HepG2 (cell line): ENCODE results near the gene SNPH. TPM values are rescaled to one million over a fixed set of nuclear protein-coding genes. Genes with fewer than 3 reads are reported as not detected.

Experiments
- ATAC-seq: fragments of 200-7000 bp; cut with Tn5 transposase; 3 replicates; pipeline ENCODE4 v1.9.1; 2020; ENCODE audit warnings: mild to moderate bottlenecking, moderate library complexity
- BruUV-seq: library from RNA; stranded (reverse); fragments of 400-500 nt; replicated peaks from 2 replicates; lab custom pipeline; 2021; lab: Mats Ljungman, UMichigan
- CTCF ChIA-PET: fragments of 300-600 bp; formaldehyde crosslinking; extraction: SDS; loops from one replicate; lab custom pipeline; 2021; ENCODE audit warnings: low total read pairs, inconsistent platforms, low intra/inter-chr PET ratio; lab: Yijun Ruan, JAX
- POLR2A ChIA-PET: fragments of 350-600 bp; sonication (Branson Sonifier 250); formaldehyde crosslinking; loops from one replicate; lab custom pipeline; 2020; ENCODE audit warnings: antibody characterized with exemption, inconsistent platforms; lab: Yijun Ruan, JAX
- DNase-seq: peaks from one replicate; pipeline ENCODE4 v3.0.0-alpha.2; 2015; ENCODE audit warnings: low spot score
- FAIRE-seq: peaks from 3 replicates; lab custom pipeline; 2011; peaks lifted over from hg19 to GRCh38; lab: Jason Lieb, UNC
- H2AFZ ChIP-seq: one replicate; pipeline ENCODE4 v1.6.1; 2011; ENCODE audit warnings: low read length, inconsistent platforms
- H3K27ac ChIP-seq: fragments of 300-600 bp; 3 replicates; pipeline ENCODE4 v1.8.0; 2011; ENCODE audit warnings: mixed run types, mild to moderate bottlenecking, mixed read lengths, low read length, inconsistent platforms; ENCODE audit not compliant: insufficient read depth; ENCODE audit errors: extremely low read length
- H3K27me3 ChIP-seq, 2 experiments: fragments of 200-600 bp in 1 of 2; 2 replicates in 1 of 2; 3 replicates in 1 of 2; pipeline versions ENCODE4 v1.6.0 to v1.8.0; 2011; ENCODE audit warnings: low read length in 2 of 2, mild to moderate bottlenecking in 2 of 2, moderate library complexity in 2 of 2, inconsistent platforms in 1 of 2; ENCODE audit not compliant: insufficient read depth in 2 of 2, control insufficient read depth in 1 of 2
- H3K36me3 ChIP-seq, 2 experiments: fragments of 200-600 bp in 1 of 2; replicated peaks in 1 of 2; 2 replicates in 1 of 2; 3 replicates in 1 of 2; pipeline versions ENCODE4 v1.5.1 to v1.8.0; 2011; ENCODE audit warnings: low read length in 2 of 2, inconsistent platforms in 1 of 2; ENCODE audit not compliant: insufficient read depth in 2 of 2, control insufficient read depth in 1 of 2
- H3K4me1 ChIP-seq: 2 replicates; pipeline ENCODE4 v1.5.1; 2012; ENCODE audit warnings: low read length, inconsistent platforms; ENCODE audit not compliant: insufficient read depth
- H3K4me2 ChIP-seq: 2 replicates; pipeline ENCODE4 v1.6.0; 2011; ENCODE audit warnings: low read depth, low read length, inconsistent platforms
- H3K4me3 ChIP-seq, 3 experiments: fragments of 200-600 bp in 1 of 3; sonication (generic), shearing (Covaris generic) in 1 of 3; replicated peaks in 1 of 3; 2 replicates each; pipeline ENCODE4 v1.5.1; 2011 to 2016; ENCODE audit warnings: low read length in 3 of 3, inconsistent platforms in 2 of 3, low read depth in 2 of 3, mild to moderate bottlenecking in 2 of 3, control low read depth in 1 of 3, mixed read lengths in 1 of 3; ENCODE audit not compliant: insufficient read depth in 1 of 3
- H3K79me2 ChIP-seq: one replicate; pipeline ENCODE4 v1.6.1; 2011; ENCODE audit warnings: low read length, inconsistent platforms; ENCODE audit not compliant: insufficient read depth
- H3K9ac ChIP-seq: 2 replicates; pipeline ENCODE4 v1.6.0; 2011; ENCODE audit warnings: mild to moderate bottlenecking, low read depth, low read length, inconsistent platforms; ENCODE audit not compliant: insufficient read depth
- H3K9me3 ChIP-seq: 2 replicates; pipeline ENCODE4 v1.5.1; 2012; ENCODE audit warnings: mild to moderate bottlenecking, low read length
- H4K20me1 ChIP-seq: 2 replicates; pipeline ENCODE4 v1.6.0; 2011; ENCODE audit warnings: inconsistent platforms, mild to moderate bottlenecking, low read length, moderate library complexity; ENCODE audit not compliant: insufficient read depth
- AGO1 ChIP-seq: fragments of 200-400 bp; formaldehyde crosslinking; IDR thresholded peaks from 2 replicates; pipeline ENCODE4 v1.6.1; 2017; ENCODE audit warnings: mild to moderate bottlenecking, low read depth, low read length, moderate library complexity; ENCODE audit not compliant: poor library complexity, severe bottlenecking
- FOSL2 ChIP-seq: sonication (generic); formaldehyde crosslinking; IDR thresholded peaks from 2 replicates; pipeline ENCODE4 v1.4.0; 2020; ENCODE audit warnings: missing genetic modification reagents
- HDAC2 ChIP-seq: sonication (generic); formaldehyde crosslinking; IDR thresholded peaks from 2 replicates; pipeline ENCODE4 v1.4.0; 2020; ENCODE audit warnings: missing genetic modification reagents
- MTA1 ChIP-seq: sonication (generic); formaldehyde crosslinking; IDR thresholded peaks from 2 replicates; pipeline ENCODE4 v1.4.0; 2020; ENCODE audit warnings: missing genetic modification reagents, mild to moderate bottlenecking, borderline replicate concordance
- PAX8 ChIP-seq: sonication (generic); formaldehyde crosslinking; IDR thresholded peaks from 2 replicates; pipeline ENCODE4 v1.8.0; 2022; ENCODE audit warnings: mild to moderate bottlenecking, missing genetic modification reagents, borderline replicate concordance
- TMF1 ChIP-seq: sonication (generic); formaldehyde crosslinking; IDR thresholded peaks from 2 replicates; pipeline ENCODE4 v1.8.1; 2022; ENCODE audit warnings: low read depth, missing genetic modification reagents
- TSC22D2 ChIP-seq: sonication (generic); formaldehyde crosslinking; IDR thresholded peaks from 2 replicates; pipeline ENCODE4 v1.5.1; 2020; ENCODE audit warnings: missing genetic modification reagents, mild to moderate bottlenecking, borderline replicate concordance
- ZEB1 ChIP-seq: IDR thresholded peaks from 2 replicates; pipeline ENCODE4 v1.6.1; 2012; ENCODE audit warnings: mild to moderate bottlenecking, low read depth, inconsistent platforms; ENCODE audit not compliant: insufficient replicate concordance
- ZKSCAN1 ChIP-seq: fragments of 150-350 bp; IDR thresholded peaks from 2 replicates; pipeline ENCODE4 v1.6.1; 2014; ENCODE audit warnings: low read length
- ZNF12 ChIP-seq: sonication (generic); formaldehyde crosslinking; IDR thresholded peaks from 2 replicates; pipeline ENCODE4 v1.5.0; 2020; ENCODE audit warnings: missing genetic modification reagents
- ZNF143 ChIP-seq: sonication (generic); formaldehyde crosslinking; IDR thresholded peaks from 2 replicates; pipeline ENCODE4 v1.4.0; 2020; ENCODE audit warnings: missing genetic modification reagents
- ZNF234 ChIP-seq: sonication (generic); formaldehyde crosslinking; conservative IDR thresholded peaks from 2 replicates; pipeline ENCODE4 v1.5.1; 2020; ENCODE audit warnings: mild to moderate bottlenecking, missing genetic modification reagents
- ZNF432 ChIP-seq: sonication (generic); formaldehyde crosslinking; IDR thresholded peaks from 2 replicates; pipeline ENCODE4 v1.5.0; 2020; ENCODE audit warnings: missing genetic modification reagents, mild to moderate bottlenecking, borderline replicate concordance
- ZSCAN20 ChIP-seq: sonication (generic); formaldehyde crosslinking; IDR thresholded peaks from 2 replicates; pipeline ENCODE4 v1.4.0; 2020; ENCODE audit warnings: missing genetic modification reagents, mild to moderate bottlenecking, borderline replicate concordance
- WGBS: methylation state at CpG from one replicate; pipeline ENCODE4 v1.1.6; 2017; ENCODE audit warnings: low lambda C conversion rate; 5-methylcytosine and 5-hydroxymethylcytosine counted together
- in situ Hi-C: cut with HindIII; loops from 2 replicates; pipeline ENCODE4 v1.10.0; 2017; ENCODE audit warnings: low pct_unique_long_range_greater_than_20kb; ENCODE audit not compliant: extremely low pct_ligation_motif_present
- intact Hi-C: fragments of 100-400 bp; cut with micrococcal nuclease; formaldehyde crosslinking; loops from one replicate; pipeline ENCODE4 v1.10.0; 2022; ENCODE audit not compliant: unreplicated experiment
- polyA plus RNA-seq, 8 experiments: library from polyadenylated mRNA; depleted of rRNA in 3 of 8; stranded (reverse) in 7 of 8; unstranded in 1 of 8; fragments of >200 nt; fragmentation: Illumina TruSeq in 4 of 8; extraction: Trizol in 4 of 8; gene quantifications; 2 replicates each; pipeline versions ENCODE4 v1.2.1 to v1.2.3, GENCODE V29; 2011 to 2016; ENCODE audit warnings: low read depth in 4 of 8, missing spikeins in 1 of 8, mixed read lengths in 1 of 8; ENCODE audit not compliant: insufficient read depth in 1 of 8
- total RNA-seq, 5 experiments: library from RNA; depleted of rRNA; stranded (reverse); fragments of >200 nt; fragmentation: Illumina TruSeq; extraction: Trizol; gene quantifications; 2 replicates each; pipeline ENCODE4 v1.2.3, GENCODE V29; 2016; ENCODE audit warnings: low read depth in 1 of 5
- TF ChIP-seq, protein P1 (sequence below), 2 experiments: fragments of 450-650 bp in 1 of 2; sonication (generic) in 1 of 2; formaldehyde crosslinking; IDR thresholded peaks; 2 replicates each; pipeline versions ENCODE4 v1.5.0 to v1.8.0; 2020 to 2022; ENCODE audit warnings: mild to moderate bottlenecking in 1 of 2, missing genetic modification reagents in 1 of 2
- TF ChIP-seq, protein P2 (sequence below): sonication (generic); formaldehyde crosslinking; conservative IDR thresholded peaks from 2 replicates; pipeline ENCODE4 v1.5.0; 2020; ENCODE audit warnings: missing genetic modification reagents
- TF ChIP-seq, protein P3 (sequence below): sonication (generic); formaldehyde crosslinking; IDR thresholded peaks from 2 replicates; pipeline ENCODE4 v1.4.0; 2020; ENCODE audit warnings: missing genetic modification reagents

SNPH gene
- total and polyA plus RNA-seq, 2 of the 13 experiments (the other 11 are each of a cell fraction or from before 2014, with no cell fraction given) = 0.09 TPM; not detected in 1

- TF ChIP-seq ZEB1 (no peak), ZNF234 (CRISPR knock-in tag) (no peak), TMF1 (CRISPR knock-in tag) (no peak), ZNF432 (CRISPR knock-in tag) (no peak), ZKSCAN1 (no peak)
- TF ChIP-seq, protein P1, sequence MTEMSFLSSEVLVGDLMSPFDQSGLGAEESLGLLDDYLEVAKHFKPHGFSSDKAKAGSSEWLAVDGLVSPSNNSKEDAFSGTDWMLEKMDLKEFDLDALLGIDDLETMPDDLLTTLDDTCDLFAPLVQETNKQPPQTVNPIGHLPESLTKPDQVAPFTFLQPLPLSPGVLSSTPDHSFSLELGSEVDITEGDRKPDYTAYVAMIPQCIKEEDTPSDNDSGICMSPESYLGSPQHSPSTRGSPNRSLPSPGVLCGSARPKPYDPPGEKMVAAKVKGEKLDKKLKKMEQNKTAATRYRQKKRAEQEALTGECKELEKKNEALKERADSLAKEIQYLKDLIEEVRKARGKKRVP (CRISPR knock-in tag; IDR thresholded peaks at IDR 0.05) = no peak
Observed at GRCh38 chr20:1255675-1256074, 10.4 kb upstream of the SNPH start (continued).

GRCh38 chr20:1263853-1264252 is 2.2 kb upstream of the SNPH start:
- Histone ChIP-seq H3K79me2 (no peaks in the 10 kb centered on the region), H3K4me2 (no peak overlapping the region), H3K9ac (no peak overlapping the region), H3K36me3 (no peaks in the 10 kb centered on the region), H3K27me3 (peaks cover 15 to 44% of the 10 kb centered on the region in 2 experiments), H3K9me3 (no peaks in the 10 kb centered on the region), H4K20me1 (no peaks in the 10 kb centered on the region), H2AFZ (no peak overlapping the region), H3K4me1 (no peaks in the 10 kb centered on the region; the same call in 1 of the 2 replicates), H3K4me3 (no peak overlapping the region), H3K27ac (no peak overlapping the region)
- no peak for FAIRE-seq
- ATAC-seq = no peak
- ChIA-PET CTCF (no interaction called here), POLR2A (no interaction called here)
- BruUV-seq = no TSS peak
- in situ Hi-C loops (no loop called here), intact Hi-C loops (no loop called here)
- no peak for DNase-seq
- WGBS = 0% methylated on average over 1 of the region's 1 CpG
- TF ChIP-seq, protein P2, sequence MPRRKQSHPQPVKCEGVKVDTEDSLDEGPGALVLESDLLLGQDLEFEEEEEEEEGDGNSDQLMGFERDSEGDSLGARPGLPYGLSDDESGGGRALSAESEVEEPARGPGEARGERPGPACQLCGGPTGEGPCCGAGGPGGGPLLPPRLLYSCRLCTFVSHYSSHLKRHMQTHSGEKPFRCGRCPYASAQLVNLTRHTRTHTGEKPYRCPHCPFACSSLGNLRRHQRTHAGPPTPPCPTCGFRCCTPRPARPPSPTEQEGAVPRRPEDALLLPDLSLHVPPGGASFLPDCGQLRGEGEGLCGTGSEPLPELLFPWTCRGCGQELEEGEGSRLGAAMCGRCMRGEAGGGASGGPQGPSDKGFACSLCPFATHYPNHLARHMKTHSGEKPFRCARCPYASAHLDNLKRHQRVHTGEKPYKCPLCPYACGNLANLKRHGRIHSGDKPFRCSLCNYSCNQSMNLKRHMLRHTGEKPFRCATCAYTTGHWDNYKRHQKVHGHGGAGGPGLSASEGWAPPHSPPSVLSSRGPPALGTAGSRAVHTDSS = no peak
- TF ChIP-seq TSC22D2 (CRISPR knock-in tag) (no peak), AGO1 (no peak), ZNF12 (CRISPR knock-in tag) (no peak), ZSCAN20 (CRISPR knock-in tag) (no peak), PAX8 (CRISPR knock-in tag) (no peak), FOSL2 (no peak), HDAC2 (CRISPR knock-in tag) (no peak), ZNF143 (CRISPR knock-in tag) (no peak), MTA1 (no peak)
- TF ChIP-seq, protein P3, sequence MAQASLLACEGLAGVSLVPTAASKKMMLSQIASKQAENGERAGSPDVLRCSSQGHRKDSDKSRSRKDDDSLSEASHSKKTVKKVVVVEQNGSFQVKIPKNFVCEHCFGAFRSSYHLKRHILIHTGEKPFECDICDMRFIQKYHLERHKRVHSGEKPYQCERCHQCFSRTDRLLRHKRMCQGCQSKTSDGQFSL = no peak
